HFFc6 (cell line): ENCODE measurements around the gene GPRC5D. TPM values are rescaled to one million over a fixed set of nuclear protein-coding genes. Genes with fewer than 3 reads are reported as not detected.

Experiments used
- DNase-seq: peaks from one replicate; pipeline ENCODE4 v3.0.0-alpha.2; 2018
- H3K27ac Mint-ChIP-seq: 2 replicates; pipeline ENCODE4 v1.8.0; 2020; ENCODE audit warnings: mild to moderate bottlenecking, mixed read lengths
- H3K27me3 Mint-ChIP-seq: 2 replicates; pipeline ENCODE4 v1.8.0; 2021; ENCODE audit warnings: mild to moderate bottlenecking, moderate library complexity, mixed read lengths; ENCODE audit not compliant: insufficient read depth
- H3K36me3 Mint-ChIP-seq: 2 replicates; pipeline ENCODE4 v1.8.0; 2021; ENCODE audit warnings: low read depth, mixed read lengths
- H3K4me1 Mint-ChIP-seq: 2 replicates; pipeline ENCODE4 v1.8.0; 2020; ENCODE audit warnings: low read depth, mixed read lengths
- H3K4me3 Mint-ChIP-seq: 2 replicates; pipeline ENCODE4 v1.8.0; 2020; ENCODE audit warnings: mild to moderate bottlenecking, moderate library complexity, mixed read lengths
- H3K9me3 Mint-ChIP-seq: 2 replicates; pipeline ENCODE4 v1.8.0; 2020; ENCODE audit warnings: mild to moderate bottlenecking, mixed read lengths
- total RNA-seq, 6 experiments: library from RNA; stranded (reverse); fragmentation: NEBNext Ultra II Directional; extraction: Animal tissue kit (Norgen Biotek cat#: 25700); gene quantifications; 2 replicates in 1 of 6; 3 replicates in 5 of 6; pipeline ENCODE4 v1.2.3, GENCODE V29; 2021
- TF ChIP-seq, protein P1 (sequence below): fragments of 200-600 bp; sonication (generic); IDR thresholded peaks from 2 replicates; pipeline ENCODE4 v1.5.0; 2021; ENCODE audit warnings: antibody characterized with exemption, mild to moderate bottlenecking

The GPRC5D gene
- total RNA-seq, 6 experiments from 2014 or later: not detected

DNA sequence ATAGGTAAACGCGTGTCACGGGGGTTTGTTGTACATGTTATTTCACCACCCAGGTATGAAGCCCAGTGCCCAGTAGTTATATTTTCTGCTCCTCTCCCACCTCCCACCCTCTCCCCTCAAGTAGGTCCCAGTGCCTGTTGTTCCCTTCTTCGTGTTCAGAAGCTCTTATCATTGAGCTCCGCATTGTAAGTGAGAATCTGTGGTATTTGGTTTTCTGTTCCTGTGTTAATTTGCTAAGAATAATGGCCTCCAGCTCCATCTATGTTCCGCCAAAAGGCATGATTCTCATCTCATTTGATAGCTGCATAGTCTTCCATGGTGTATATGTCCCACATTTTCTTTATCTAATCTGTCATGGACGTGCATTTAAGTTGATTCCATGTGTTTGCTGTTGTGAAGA lies 6.9 kb upstream of the GPRC5D start:
- Mint-ChIP-seq H3K9me3 (no peaks in the 10 kb centered on the region), H3K4me3 (no peak overlapping the region), H3K27me3 (peaks cover 6% of the 10 kb centered on the region), H3K36me3 (no peaks in the 10 kb centered on the region), H3K4me1 (peaks cover 11% of the 10 kb centered on the region), H3K27ac (no peak overlapping the region)
- no peak for DNase-seq
- TF ChIP-seq, protein P1, sequence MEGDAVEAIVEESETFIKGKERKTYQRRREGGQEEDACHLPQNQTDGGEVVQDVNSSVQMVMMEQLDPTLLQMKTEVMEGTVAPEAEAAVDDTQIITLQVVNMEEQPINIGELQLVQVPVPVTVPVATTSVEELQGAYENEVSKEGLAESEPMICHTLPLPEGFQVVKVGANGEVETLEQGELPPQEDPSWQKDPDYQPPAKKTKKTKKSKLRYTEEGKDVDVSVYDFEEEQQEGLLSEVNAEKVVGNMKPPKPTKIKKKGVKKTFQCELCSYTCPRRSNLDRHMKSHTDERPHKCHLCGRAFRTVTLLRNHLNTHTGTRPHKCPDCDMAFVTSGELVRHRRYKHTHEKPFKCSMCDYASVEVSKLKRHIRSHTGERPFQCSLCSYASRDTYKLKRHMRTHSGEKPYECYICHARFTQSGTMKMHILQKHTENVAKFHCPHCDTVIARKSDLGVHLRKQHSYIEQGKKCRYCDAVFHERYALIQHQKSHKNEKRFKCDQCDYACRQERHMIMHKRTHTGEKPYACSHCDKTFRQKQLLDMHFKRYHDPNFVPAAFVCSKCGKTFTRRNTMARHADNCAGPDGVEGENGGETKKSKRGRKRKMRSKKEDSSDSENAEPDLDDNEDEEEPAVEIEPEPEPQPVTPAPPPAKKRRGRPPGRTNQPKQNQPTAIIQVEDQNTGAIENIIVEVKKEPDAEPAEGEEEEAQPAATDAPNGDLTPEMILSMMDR: no peak

DNA sequence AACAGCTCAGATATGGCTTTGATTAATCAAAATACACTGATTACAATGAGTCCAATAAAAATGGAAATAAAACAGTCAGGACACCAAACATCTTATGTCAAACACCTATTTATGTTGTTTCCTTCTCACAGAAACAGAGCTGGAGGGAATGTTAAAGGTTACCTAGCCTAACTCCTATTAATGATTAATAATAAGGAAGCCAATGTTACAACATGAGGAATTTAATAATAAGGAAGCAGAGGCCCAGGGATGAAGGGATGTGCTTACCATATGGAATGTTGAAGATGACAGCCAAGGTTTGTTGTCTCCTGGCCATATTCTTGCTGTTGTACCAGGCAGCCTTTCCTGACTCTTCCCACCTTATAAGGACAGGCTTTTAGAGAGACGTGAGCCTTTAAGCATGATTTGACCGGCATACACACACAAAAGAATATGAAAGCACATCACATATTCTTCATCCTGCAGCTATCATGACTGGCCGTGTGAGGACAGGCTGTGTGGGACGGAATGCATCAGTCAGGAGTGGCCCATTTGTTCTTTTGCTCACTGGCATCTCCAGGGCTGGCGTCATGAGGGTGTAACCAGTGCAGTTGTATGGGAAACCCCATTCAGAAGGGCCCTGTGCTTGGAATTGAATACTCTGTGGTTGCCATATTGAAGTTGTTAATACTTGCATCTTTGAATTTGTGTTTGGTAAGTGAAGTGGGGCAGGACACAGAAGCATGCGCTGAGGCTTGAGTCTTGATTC lies 3.1 kb upstream of the GPRC5D start:
- H3K36me3 Mint-ChIP-seq: peaks cover 4% of the 10 kb centered on the region
- no peak for DNase-seq
- H3K9me3 Mint-ChIP-seq: no peaks in the 10 kb centered on the region
- peaks cover 17% of the 10 kb centered on the region for H3K4me1 Mint-ChIP-seq
- no peak overlapping the region for H3K4me3 Mint-ChIP-seq
- H3K27me3 Mint-ChIP-seq: peaks cover 6% of the 10 kb centered on the region
- TF ChIP-seq, protein P1: no peak
- H3K27ac Mint-ChIP-seq: no peak overlapping the region

DNA sequence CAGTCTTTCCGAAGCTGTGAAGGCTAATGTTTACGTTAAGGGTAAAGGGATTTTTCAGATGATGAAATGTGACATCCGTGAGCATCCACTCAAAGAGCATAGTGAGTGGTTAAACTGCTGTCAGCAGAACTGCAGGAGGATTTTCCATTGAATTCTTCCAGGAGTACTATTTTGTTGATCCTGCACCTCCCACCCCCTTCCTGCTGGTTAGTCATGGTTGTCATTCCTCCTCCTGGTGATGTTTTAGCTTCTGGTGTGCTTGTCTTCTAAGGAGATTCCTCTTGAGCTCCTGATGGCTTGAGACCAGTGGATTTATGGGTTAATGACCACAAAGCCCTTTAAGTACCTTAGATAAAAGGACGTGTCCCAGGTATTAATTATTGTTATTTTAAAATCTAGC lies 2.4 kb upstream of the GPRC5D start:
- no peaks in the 10 kb centered on the region for H3K9me3 Mint-ChIP-seq
- DNase-seq: no peak

DNA sequence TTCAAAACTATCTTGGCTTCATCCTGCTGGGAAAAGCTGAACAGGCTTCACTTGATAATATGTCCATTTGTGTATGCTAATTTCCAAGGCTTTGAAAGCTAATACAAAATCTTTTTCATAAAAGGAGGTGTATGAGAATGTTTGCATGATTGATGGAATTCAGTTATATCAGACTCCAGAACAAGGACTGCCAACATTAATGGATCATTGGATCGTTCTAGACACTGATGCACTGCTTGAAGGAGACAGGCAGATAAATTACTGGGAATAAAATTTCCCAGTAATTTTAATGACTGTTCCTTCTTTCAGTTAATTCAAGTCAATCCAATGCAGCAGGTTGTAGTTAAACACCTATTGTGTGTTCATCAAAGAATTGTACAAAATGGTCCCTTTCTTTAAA lies 466 bp downstream of the GPRC5D start:
- DNase-seq: no peak
- peaks cover 7% of the 10 kb centered on the region for H3K27me3 Mint-ChIP-seq
- peaks cover 12% of the 10 kb centered on the region for H3K36me3 Mint-ChIP-seq
- no peaks in the 10 kb centered on the region for H3K9me3 Mint-ChIP-seq
- H3K27ac Mint-ChIP-seq: no peak overlapping the region
- TF ChIP-seq, protein P1: no peak
- peaks cover 24% of the 10 kb centered on the region for H3K4me1 Mint-ChIP-seq
- H3K4me3 Mint-ChIP-seq: no peak overlapping the region

More for the DNA sequence above, 2.4 kb upstream of the GPRC5D start:
- H3K4me1 Mint-ChIP-seq: peaks cover 17% of the 10 kb centered on the region
- TF ChIP-seq, protein P1: no peak
- H3K27me3 Mint-ChIP-seq: peaks cover 7% of the 10 kb centered on the region
- peaks cover 11% of the 10 kb centered on the region for H3K36me3 Mint-ChIP-seq
- H3K4me3 Mint-ChIP-seq: no peak overlapping the region
- H3K27ac Mint-ChIP-seq: no peak overlapping the region; the same call in 1 of the 2 replicates

DNA sequence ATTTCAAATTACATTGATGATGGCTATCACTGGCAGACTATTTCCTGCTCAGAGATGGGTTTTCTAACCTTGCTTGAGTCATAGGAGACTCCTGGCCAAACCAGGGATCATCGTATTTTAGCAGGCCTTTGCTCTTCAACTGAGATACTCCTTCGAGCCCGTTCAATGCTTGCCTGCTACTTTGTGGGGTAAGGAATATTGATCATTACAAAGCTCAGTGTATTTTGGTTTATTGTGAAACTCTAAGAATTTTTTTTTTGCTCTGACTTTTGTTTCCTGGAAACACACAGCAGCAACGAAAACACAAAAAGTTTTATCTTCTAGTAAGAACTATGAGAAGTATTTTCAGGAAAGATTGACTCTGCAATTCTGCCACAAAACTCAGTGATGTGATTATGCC lies 4.1 kb downstream of the GPRC5D start:
- Mint-ChIP-seq H3K4me3 (no peak overlapping the region), H3K27me3 (peaks cover 9% of the 10 kb centered on the region), H3K9me3 (no peaks in the 10 kb centered on the region), H3K4me1 (peaks cover 11% of the 10 kb centered on the region), H3K36me3 (peaks cover 12% of the 10 kb centered on the region), H3K27ac (no peak overlapping the region)
- no peak for DNase-seq
- TF ChIP-seq, protein P1: no peak
